ENCODE results near the gene KRT36.

GRCh38 chr17:41504246-41504977 is 14.7 kb upstream of the KRT36 start:
- TF ChIP-seq TARDBP (IDR thresholded peaks at IDR 0.05): no peak
- no peak for TF ChIP-seq SP1 (IDR thresholded peaks at IDR 0.05)
- TF ChIP-seq FOXA1 (IDR thresholded peaks at IDR 0.05): no peak
